Neuron (in vitro differentiated cells): ENCODE results near the gene C4BPB.

Experiments used
- H2AFZ ChIP-seq: one replicate; pipeline ENCODE4 v1.6.1; 2013; ENCODE audit warnings: low read depth, mild to moderate bottlenecking, inconsistent platforms, low read length, moderate library complexity
- H3K27me3 ChIP-seq: one replicate; pipeline ENCODE4 v1.6.1; 2013; ENCODE audit warnings: low read length; ENCODE audit not compliant: insufficient read depth
- H3K36me3 ChIP-seq: one replicate; pipeline ENCODE4 v1.6.1; 2013; ENCODE audit warnings: low read length; ENCODE audit not compliant: insufficient read depth
- H3K4me1 ChIP-seq: one replicate; pipeline ENCODE4 v1.6.1; 2013; ENCODE audit warnings: low read length; ENCODE audit not compliant: insufficient read depth
- H3K4me3 ChIP-seq: 2 replicates; pipeline ENCODE4 v1.5.1; 2013; ENCODE audit warnings: mild to moderate bottlenecking, low read length, moderate library complexity
- H3K9me3 ChIP-seq: one replicate; pipeline ENCODE4 v1.6.1; 2013; ENCODE audit warnings: low read length

Gene C4BPB

DNA sequence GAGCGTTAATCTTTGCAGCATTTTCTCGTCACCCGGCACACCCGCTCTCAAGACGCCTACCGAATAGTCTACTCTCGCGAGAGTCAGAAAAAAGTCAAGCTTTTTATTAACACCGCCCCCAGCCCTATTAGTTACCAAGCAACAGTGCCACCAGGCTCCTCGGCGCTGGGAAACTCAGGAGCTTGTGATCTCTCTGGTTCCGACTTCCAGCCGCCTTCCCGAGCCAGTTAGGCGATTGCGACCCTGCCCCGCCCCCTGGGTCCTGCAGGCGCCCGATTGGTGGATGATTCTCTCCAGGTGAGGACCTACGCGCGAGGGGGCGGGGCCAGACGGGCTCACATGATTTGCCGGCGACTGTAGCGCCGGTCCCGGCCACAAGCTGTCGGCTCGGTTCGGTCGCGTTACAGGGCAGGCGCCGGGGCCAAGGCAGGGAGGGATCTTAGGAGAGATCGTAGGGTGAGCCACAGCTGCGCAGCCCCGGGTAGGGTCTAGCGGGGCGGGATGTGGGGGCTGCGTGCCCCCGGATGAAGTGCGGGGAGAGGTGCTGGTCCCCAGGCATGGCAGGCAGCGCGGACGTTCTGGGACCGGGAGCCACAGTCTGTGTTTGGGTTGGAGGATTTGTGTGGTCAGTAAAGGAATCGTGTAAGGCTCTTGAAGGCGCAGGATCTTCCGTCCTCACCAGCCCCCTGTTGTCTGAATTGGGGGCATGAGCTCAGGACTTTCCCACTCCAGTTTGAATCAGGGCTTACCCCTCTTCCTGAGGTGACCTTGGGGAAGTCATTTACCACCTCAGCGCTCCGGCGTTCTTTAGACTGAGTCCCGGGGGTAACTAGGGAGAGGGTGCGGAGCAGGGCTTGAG lies 35.5 kb upstream of the C4BPB start, which contains the start of gene PFKFB2:
Gene PFKFB2, plus strand, starts transcription at position 365 of the 859 bp plus-strand sequence. CDS start 1,443 bp downstream, outside the sequence.
- Histone ChIP-seq H3K9me3 (no peaks in the 10 kb centered on the region), H3K4me3 (peak within 1 kb of the TSS; percentile 97), H2AFZ (peak within 1 kb of the TSS; percentile 91), H3K27me3 (no peaks in the 10 kb centered on the region), H3K4me1 (peaks cover 28% of the 10 kb centered on the region), H3K36me3 (peaks cover 13% of the 10 kb centered on the region)

DNA sequence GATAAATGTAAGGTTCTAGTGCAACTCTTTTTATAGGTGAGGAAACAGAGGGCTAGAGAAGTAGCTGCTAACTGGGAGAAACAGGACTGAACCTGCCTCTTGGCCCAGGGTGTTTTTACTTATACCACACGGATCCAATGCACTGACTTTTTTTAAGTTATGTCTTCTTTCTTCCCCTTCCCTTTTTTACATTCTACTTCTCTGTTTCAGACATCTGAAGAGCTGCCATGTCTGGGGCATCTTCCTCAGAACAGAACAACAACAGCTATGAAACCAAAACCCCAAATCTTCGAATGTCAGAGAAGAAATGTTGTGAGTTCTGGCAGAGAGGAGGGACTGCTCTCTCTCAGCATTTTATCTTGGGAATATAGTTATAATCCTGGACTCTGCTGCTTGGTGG lies 34.2 kb upstream of the C4BPB start:
- Histone ChIP-seq H3K36me3 (peaks cover 1% of the 10 kb centered on the region), H3K4me3 (no peak overlapping the region), H3K9me3 (no peaks in the 10 kb centered on the region), H3K27me3 (no peaks in the 10 kb centered on the region), H2AFZ (no peak overlapping the region), H3K4me1 (peaks cover 19% of the 10 kb centered on the region)

DNA sequence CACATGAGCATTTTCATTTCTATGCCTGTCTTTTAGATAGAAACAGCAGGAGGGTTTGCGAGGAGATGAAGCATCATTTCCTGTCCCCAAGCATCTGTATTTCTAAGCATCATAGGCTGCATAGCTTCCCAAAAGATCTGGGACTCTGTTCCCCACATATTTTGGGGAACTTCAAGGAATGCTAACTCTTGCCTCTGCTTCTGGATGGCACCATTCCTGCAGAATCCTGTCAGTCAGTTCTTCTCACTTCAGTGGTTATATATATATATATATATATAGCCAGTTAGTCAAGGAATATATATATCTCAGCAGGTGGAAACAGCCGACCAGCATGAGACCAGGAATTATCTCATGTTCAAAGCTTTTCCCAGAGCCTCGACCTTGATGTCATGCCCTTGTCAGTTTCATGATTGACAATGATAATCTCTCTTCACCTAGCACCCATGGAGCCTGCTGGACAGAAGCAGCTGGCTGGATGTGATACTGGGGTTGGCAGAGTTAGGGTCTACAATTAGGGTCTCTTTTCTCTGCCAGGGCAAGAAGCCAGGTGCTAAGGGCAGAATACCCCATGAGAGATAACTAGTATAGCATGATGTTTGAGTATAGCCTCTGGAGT lies 33.2 kb upstream of the C4BPB start:
- Histone ChIP-seq H3K4me1 (peaks cover 14% of the 10 kb centered on the region), H2AFZ (no peak overlapping the region), H3K36me3 (no peaks in the 10 kb centered on the region)

DNA sequence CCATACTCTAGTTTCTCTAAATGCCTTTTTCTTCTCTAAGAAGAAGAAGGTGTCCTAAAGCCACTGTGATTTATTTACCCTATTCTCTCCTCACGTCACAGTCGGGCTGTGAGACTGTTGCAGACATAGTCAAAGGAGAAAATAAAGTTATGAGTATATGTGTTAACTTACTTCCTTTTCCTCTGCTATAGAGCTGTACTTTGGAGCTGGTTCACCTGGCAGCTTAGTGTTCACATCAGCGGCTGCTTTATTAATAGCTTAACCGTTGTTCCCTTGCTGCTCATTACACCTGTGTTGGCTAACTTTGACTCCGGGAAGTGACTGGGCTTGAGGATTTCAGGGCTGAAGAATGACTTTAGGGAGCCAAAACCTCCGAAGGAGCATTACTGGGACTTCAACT lies 32.0 kb upstream of the C4BPB start:
- peaks cover 8% of the 10 kb centered on the region for H3K4me1 ChIP-seq
- H3K4me3 ChIP-seq = no peak overlapping the region
- no peaks in the 10 kb centered on the region for H3K36me3 ChIP-seq
- H3K27me3 ChIP-seq = no peaks in the 10 kb centered on the region
- no peak overlapping the region for H2AFZ ChIP-seq
- H3K9me3 ChIP-seq = no peaks in the 10 kb centered on the region

More for the DNA sequence above, 33.2 kb upstream of the C4BPB start:
- Histone ChIP-seq H3K27me3 (no peaks in the 10 kb centered on the region), H3K9me3 (no peaks in the 10 kb centered on the region), H3K4me3 (no peak overlapping the region)

DNA sequence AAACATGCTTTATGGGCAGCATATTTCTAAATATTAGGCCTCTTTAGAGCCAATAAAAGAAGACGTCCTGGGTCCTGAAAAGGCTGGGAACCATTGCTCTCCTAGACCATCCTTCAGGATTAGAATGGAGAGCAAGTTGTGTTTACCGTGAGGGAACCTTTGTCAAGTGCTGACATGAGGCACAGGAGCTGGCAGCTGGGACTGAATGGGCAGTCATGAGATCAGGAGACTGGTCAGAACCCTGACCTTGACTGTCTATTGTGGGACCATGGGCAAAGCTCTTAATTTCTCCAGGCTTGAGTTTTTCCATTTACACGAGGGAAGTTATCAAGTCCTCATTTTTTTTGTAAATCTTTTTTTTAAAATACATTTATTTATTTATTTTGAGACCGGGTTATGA lies 30.4 kb upstream of the C4BPB start:
- no peaks in the 10 kb centered on the region for H3K36me3 ChIP-seq
- H3K4me1 ChIP-seq = no peaks in the 10 kb centered on the region
- H3K27me3 ChIP-seq = no peaks in the 10 kb centered on the region
- H2AFZ ChIP-seq = no peak overlapping the region
- no peak overlapping the region for H3K4me3 ChIP-seq
- H3K9me3 ChIP-seq = no peaks in the 10 kb centered on the region

DNA sequence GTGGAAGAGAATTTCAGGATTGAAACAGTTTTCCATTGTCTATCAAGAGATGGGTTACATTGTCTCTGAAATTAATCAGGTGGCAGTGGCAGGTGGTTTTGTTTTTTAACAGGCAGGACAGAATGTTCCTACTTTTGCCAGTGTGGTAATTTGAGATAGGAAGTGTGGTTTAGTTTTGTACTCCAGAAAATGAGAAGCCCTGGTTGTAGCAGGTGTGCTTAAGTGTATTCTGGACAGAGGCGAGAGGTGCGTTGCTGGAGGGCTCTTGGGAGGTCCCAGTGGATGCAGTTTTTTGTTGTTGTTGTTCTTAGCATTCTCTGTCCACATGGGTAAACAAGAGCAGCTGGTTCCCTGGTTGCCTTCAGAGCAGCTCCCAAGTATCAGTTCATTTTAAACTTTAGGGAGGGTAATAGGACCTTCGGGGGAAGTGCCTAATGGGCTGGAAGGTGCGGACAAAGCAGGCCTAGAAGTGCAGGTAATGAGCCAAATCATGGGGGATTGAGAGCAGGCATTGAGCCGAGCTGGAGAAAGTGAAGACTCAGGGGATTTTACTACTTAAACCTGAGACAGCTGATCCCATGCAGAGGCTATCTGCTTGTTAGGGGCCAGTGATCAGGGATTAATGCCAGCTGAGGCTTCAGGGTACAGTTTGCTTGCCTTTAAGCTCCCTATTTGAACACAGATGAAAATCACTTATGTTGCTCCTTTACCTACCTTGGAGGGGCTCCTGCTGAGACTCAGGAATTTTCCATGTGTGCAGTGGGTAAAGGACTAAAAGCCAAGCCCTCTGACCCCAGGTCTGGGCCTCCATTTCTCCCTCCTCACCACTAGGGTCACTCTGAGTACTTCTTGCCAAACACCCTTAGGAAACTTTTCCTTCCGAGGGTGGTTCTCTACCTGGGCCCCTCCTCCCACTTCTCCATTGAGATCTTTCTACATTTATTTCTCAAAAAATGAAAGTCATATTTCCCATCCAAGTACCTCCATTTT lies 29.5 kb upstream of the C4BPB start:
- Histone ChIP-seq H3K4me3 (no peak overlapping the region), H3K27me3 (no peaks in the 10 kb centered on the region), H2AFZ (no peak overlapping the region), H3K4me1 (no peaks in the 10 kb centered on the region), H3K9me3 (no peaks in the 10 kb centered on the region), H3K36me3 (no peaks in the 10 kb centered on the region)

DNA sequence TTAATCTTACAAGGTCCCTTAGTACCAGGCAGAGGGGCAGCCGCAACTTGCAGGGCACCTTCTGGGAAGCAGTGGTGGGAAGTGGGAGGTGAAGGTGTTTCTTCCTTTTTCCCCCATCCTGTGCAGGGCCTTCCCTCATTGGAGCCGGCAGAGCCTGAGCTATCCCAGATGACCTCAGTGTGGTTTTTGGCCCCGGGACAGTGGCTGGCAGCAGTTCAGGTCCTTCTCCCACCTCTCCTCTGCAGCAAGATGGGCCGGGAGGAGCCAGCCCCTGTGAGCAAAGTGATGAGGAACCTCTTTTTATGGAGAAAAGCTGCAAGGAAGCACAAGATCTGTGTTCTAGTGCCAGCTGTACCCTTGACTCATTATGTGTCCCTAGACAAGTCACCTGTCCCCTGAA lies 28.8 kb upstream of the C4BPB start:
- Histone ChIP-seq H3K9me3 (no peaks in the 10 kb centered on the region), H2AFZ (no peak overlapping the region), H3K36me3 (no peaks in the 10 kb centered on the region), H3K27me3 (no peaks in the 10 kb centered on the region), H3K4me3 (no peak overlapping the region), H3K4me1 (no peaks in the 10 kb centered on the region)

DNA sequence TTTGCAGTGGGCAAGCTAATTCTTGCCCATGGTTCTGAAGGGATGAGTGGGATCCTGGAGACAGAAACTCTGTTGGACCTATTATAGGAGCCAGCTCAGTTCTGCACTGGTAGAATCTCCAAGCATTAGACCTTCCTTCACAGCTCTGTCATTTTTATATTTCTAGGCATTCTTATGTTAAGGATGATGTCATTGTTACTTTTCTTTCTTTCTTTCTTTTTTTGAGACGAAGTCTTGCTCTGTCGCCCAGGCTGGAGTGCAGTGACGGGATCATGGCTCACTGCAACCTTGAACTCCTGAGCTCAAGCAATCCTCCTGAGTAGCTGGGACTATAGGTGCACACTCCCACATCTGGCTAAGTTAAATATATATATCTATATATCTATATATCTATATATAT lies 28.1 kb upstream of the C4BPB start:
- Histone ChIP-seq H3K4me1 (no peaks in the 10 kb centered on the region), H3K4me3 (no peak overlapping the region)

DNA sequence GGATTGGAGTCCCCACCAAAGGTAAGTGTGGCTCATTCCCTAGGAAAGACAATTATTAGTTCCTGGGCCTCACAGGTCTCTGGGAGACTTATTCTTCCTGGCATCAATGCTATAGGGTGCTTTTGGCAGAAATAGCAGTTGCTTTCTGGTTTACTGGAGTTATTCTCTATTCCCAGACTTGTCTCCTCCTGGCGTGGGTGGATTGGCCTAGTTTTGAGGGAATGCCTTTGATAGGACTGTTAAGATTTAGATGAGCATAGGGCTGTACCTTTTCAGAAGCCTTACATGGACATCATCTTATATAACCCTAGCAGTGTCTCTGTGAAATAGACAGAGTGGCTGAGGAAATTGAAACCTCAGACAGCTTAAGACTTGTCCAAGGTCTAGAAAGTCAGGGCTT lies 26.6 kb upstream of the C4BPB start:
- no peaks in the 10 kb centered on the region for H3K4me1 ChIP-seq
- H3K27me3 ChIP-seq = no peaks in the 10 kb centered on the region
- no peak overlapping the region for H2AFZ ChIP-seq
- H3K4me3 ChIP-seq = no peak overlapping the region
- peaks cover 5% of the 10 kb centered on the region for H3K36me3 ChIP-seq
- H3K9me3 ChIP-seq = no peaks in the 10 kb centered on the region

More for the DNA sequence above, 28.1 kb upstream of the C4BPB start:
- Histone ChIP-seq H3K36me3 (no peaks in the 10 kb centered on the region), H3K27me3 (no peaks in the 10 kb centered on the region), H3K9me3 (no peaks in the 10 kb centered on the region), H2AFZ (no peak overlapping the region)

DNA sequence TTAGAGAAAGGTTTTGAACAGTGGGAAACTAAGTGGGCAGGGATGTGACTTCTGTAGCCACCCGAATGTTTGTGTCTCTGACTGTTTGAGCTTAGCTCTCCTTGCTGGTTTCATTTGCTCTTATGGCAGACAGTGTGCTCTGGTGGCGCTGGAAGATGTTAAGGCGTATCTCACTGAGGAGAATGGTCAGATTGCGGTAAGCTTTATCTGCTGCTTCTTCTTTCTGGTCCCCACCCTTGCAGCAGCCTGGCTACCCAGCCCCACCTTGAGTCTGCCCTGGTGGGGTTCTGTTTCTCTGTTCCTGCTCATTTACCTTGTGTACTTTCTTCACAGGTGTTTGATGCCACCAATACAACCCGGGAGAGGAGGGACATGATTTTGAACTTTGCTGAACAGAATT lies 25.6 kb upstream of the C4BPB start:
- Histone ChIP-seq H3K36me3 (peaks cover 8% of the 10 kb centered on the region), H3K27me3 (no peaks in the 10 kb centered on the region), H3K4me1 (no peaks in the 10 kb centered on the region), H2AFZ (no peak overlapping the region), H3K9me3 (no peaks in the 10 kb centered on the region), H3K4me3 (no peak overlapping the region)

DNA sequence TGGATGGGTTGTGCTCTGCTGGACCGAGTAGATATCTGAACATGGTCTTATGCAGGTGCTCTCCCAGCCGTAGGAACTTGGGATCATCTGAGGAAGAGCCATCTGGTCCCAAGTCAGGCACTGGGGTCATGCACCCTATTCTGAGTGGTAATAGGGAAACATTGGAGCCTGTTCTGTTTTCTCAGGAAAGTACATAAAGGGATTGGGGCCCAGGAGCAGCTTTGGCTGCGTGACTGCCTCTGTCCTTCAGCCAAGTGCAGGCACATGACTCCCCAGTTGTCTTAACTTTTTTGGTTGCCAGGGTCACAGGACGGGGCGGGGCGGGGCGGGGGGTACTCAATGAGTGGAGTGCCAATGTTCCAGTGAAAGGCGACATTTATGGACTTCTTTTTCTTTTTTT lies 24.1 kb upstream of the C4BPB start:
- no peaks in the 10 kb centered on the region for H3K4me1 ChIP-seq
- H3K36me3 ChIP-seq = peaks cover 12% of the 10 kb centered on the region
- no peaks in the 10 kb centered on the region for H3K9me3 ChIP-seq
- H2AFZ ChIP-seq = no peak overlapping the region
- H3K27me3 ChIP-seq = no peaks in the 10 kb centered on the region
- no peak overlapping the region for H3K4me3 ChIP-seq

DNA sequence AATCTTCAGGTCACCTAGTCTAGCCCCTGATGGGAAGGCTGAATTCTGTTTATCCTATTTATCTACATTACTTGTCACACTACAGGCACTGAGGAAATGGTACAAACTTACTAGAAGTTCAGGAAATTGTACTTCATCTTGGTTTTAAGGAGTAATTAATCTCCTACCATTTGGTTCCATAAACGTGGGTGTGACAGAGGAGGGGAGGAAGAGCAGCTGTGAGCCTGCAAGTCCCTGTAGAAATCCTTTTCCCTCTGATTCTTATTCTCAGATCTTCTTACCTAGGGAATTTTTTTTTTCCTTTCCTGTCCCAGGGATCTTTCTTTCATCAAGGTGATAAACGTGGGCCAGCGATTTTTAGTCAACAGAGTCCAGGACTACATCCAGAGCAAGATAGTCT lies 21.5 kb upstream of the C4BPB start:
- H2AFZ ChIP-seq = no peak overlapping the region
- H3K4me3 ChIP-seq = no peak overlapping the region
- H3K36me3 ChIP-seq = peaks cover 18% of the 10 kb centered on the region

DNA sequence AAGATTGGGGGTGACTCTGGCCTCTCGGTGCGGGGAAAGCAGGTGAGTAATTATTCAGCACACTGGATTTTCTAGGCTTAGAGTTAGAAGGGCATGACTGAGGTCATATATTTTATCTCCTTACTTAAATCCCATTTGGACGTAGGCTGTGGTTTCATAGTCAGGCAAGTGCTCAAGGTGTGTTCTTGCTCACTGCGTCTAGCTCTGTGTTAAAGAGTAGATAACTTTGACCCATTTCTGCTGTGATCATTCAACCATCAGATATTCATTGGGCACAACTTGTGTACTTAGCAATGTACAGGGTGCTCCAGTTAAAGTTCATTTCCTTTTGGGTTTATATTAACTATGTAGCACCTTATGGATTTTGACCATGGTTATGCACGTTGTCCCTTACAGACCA lies 21.0 kb upstream of the C4BPB start:
- no peaks in the 10 kb centered on the region for H3K27me3 ChIP-seq
- no peak overlapping the region for H2AFZ ChIP-seq
- peaks cover 19% of the 10 kb centered on the region for H3K36me3 ChIP-seq
- H3K4me1 ChIP-seq = no peaks in the 10 kb centered on the region
- H3K4me3 ChIP-seq = no peak overlapping the region
- no peaks in the 10 kb centered on the region for H3K9me3 ChIP-seq

More for the DNA sequence above, 21.5 kb upstream of the C4BPB start:
- Histone ChIP-seq H3K9me3 (no peaks in the 10 kb centered on the region), H3K4me1 (no peaks in the 10 kb centered on the region), H3K27me3 (no peaks in the 10 kb centered on the region)
